ENCODE measurements around the gene SPOCK2.

The SPOCK2 gene

DNA sequence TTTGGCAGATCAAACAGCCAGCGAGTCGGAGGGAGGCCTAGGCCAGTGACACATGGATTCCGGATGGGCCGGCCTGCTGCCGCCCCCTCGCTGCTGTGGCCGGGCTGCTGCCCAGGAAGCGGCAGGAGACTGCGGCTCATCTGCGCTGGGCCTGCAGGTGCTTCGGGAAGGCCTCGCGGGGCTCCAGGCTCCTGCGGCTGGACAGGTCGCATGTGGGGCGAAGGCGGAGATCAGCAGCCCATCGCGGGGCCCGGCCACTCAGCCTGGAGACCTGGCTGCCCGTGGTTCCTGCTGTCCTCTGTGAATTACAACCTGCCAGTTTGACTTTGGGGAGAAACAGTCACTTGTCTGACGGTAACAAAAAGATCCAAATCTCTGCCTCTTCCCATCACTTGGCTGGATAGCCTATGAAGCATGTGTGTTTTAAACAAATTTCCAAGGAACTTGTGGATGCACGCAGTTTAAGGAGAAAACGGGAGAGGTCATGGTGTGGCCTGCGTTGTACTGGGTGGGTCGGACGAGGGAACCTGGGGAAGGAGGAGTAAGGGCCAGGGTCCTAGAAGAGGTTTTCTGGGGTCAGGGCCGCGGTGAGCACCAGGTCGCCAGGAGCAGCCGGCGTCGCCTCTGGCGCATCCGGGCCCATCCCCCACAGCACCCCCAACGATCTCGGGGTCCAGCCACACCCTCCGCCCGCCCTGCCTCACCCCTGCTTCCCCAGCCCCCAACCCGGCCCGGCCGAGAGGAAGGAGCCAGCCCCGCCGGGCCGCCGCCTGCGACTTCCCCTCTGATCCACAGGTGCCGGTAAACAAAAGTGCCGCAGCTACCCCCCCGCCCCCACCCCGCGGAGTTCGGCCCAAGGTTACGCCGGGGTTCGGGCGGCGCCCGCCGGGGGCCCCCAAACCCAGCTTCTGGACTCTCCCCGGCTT lies 1.6 kb downstream of the SPOCK2 start:
- no peak for DNase-seq

DNA sequence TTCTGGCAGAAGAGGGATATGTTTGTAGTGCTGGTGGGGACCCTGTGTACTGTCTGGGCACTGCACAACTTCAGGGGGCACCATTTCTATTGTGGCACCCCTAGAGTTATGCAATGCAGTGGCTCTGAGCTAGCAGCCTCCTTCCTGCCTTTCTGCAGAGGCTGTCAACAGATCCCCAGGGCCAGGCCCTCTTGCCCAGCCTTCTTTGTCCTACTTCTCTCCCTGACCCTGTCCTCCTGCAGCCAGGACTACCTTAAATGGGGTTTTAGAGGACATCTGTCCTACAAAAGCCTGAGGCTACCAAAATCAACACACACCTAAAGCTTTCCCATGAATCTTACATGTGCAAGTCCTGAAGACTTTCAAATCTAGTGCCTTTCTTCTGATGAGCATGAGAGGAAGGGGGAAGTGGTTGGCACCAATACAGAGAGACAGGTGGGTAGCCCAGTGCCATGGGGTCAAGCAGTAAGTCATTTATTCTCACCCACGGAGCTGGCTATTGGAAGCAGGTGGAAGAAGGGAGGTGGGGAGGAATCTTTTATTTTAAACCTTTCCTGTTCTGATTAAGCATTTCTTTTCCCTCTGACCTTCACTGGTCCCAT lies 2.4 kb downstream of the SPOCK2 start:
- no peak for DNase-seq

DNA sequence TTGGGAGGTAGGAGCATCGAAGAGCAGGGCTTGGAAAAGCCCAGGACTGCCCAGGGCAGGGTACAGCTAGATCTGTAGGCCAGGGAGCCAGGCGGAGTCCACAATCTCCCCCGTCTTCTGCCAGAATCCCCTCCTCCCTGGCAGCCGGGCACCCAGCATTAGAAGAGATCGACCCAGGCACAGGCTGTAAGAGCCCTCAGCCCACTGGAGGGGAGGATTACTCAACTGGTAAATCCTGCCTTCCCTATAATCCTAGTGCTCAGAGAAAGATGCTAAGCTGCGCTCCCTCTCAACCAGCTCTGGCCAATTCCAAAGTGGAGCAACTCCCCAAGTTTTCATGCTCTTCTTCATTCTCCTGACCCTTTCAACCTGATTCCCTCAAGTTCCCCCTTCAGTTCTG lies 3.2 kb downstream of the SPOCK2 start:
- no peak for DNase-seq

DNA sequence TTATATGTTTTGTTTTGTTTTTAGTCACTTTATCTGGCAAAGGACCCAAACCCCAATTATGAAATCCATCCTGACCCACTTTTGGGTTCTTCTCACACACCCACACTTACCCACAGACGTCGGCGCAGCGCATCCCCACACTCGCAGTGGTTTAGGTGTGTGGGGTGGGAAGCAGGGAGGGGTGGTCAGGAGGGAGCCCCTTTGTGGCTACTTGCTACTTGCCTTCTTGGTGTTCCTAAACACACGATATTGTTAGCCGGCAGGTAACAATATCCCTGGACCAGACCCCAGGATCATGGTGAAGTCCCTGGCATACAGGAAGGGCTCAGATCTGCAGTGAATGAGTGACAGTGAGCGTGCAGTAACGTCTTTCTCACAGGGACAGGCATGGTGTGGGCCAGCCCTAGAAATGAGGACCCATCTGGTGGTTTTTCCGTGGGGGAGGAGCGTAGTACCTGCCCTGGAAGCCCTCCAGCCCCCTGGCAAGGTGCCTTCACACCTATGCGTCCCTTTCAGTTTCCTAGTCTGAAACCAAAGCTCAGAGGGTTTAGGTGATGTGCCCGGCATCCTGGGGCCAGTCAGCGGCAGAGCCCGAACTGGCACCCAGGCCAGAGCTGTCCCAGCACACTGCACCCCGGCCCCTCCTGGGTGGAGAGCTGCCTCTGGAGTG lies 4.4 kb downstream of the SPOCK2 start:
- DNase-seq, result no peak

DNA sequence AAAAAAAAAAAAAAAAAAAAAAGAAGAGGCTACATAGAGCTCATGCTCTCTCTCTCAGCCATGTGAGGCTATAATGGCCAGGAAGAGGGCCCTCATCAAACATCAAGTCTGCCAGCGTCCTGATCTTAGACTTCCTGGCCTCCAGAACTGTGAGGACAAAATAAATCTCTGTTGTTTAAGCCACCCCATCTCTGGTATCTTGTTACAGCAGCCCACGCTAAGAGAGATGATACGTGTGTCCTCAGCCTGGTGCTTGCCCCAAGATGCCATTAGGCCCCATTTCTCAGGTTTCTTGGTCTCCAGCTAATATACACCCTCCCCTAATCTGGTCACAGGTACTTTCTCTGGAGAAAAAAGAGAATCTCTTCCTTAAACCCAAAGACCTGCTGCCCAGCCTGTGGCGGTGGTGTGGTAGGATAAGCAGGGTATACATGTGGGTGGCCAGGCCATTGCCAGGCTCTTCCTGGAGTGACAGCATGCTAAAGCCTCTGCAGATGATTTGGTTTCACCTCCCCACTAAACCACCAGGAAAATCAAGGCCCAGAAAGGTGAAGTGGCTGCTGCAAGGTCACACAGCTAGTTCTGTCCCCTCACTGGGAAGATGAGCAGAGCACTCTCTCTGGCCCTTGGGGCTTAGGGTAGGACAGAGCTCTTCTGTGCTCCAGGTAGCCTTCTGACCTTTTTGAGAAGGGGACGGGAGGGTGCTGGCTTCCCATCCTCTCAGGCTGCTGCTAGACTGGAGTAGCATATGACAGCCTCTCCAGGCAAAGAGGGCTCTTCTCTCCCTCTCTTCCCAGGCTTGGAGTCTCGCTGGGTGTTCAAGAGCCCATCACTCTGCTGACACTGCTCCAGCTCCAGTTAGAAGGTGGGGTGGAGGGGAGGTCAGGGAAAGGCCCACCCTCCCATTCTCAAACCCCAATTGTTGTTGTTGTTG lies 5.2 kb downstream of the SPOCK2 start:
- no peak for DNase-seq

DNA sequence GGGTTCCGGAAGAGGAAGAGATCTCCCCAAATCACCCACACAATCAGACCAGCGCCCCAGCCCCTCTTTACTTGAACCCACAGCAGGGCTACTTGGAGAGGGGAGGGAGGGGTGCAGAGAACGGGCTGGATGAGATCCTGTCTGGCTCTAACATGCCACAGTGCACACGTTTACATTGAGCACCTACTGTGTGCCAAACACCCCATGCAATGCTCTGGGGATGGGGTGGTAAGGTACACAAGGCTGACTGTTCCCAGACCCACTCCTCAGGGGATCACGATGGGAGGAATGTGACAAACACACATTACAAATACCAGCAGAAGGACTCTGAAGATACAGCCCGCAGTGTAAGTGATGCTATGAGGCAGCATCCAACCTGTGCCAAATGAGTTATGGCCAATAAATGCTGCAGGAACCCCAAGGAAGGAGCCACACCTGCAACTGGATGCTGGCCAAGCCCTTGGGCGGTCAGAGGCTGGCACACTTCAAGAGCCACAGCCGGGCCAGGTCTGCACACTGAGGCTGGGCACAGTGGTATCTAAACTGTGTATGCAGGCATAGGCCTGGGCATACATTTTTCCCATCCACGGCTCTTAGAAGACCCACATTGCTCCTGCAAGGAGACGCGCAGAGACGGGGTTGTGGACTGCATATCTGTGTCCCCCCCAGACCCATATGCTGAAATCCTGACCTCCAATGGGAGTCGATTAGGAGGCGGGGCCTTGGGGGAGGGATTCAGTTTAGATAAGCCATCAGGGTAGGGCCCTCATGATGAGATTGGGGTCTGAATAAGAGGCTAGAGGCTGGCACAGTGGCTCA lies 6.4 kb downstream of the SPOCK2 start:
- DNase-seq, result no peak

DNA sequence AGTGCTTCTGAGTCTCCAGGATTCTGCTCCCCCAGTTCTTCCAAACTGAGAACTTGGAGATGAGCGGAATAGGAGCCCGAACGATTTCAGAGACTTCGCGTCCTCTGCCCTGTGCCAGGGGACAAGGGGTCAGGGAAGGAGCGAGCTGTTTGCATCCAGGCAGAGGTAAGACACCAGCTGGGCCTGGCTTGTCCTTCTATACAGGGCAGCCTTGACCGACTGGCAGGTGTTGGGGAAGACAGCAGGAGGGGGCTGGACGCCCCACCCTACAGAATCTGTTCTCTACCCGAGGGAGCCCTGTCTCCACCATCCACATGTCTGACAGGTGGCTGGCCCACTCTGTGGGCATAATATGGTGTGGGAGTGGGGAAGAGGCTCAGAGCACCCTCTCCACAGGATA lies 7.1 kb downstream of the SPOCK2 start:
- no peak for DNase-seq

DNA sequence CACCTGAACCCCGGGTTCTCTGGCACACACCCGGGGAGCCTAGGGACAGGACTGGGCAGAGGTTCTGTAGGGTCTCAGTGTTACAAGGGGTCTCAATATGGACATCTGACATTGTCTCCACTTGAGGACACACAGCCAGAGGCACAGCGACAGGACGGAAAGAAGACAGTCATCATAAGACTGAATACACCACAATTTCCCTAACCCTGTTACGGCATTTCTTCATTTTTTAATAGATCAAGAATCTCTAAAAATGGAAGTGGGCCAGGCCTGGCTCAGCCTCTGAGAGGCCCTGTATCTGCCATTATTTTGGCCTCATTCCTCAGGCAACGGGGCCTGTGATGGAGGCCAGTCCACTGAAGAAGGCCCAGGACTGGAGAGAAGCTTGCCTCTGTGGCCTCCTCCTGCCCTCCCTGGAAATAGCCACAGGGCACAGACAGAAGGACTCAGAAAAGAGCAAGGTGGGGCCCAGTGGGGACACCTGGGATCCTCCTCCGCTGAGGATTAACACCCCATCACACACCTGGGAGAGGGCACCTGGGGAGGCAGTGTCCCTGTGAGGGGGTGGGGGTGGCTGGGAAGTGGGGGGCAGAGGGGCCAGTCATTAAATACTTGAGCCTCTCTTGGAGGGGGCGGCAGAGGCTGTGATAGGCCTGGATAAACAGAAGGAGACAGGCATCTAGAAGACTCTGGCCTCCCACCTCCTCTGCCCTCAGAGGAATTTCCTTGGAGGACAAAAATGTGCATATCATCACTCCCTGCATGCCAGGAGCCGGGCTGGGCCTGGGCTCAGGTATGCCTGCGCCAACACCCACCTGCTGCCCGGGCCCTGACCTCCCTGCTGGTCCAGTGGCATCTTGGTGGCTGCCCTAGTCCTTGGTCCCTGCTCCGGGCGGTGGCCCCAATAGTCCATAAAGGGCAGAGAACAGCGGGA lies 8.0 kb downstream of the SPOCK2 start:
- no peak for DNase-seq

DNA sequence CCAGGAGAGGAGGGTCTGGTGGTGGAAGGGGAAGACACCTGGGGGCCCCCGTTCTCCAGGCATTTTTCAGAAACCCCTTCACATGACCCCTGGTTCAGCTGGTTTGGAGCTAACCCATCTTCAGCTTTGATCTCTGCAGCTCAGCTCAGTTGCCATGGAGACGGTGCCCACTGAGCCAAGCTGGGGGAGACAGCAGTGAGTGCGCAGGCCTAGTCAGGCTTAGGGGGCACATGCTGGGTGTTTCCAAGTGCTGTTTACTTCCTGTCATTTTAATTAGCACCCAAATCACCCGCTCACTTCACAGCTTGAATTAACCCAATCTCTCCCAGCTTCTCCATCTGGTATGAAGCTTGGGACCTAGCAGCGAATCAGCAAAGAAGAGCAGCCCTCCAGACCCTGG lies 9.0 kb downstream of the SPOCK2 start:
- no peak for DNase-seq

DNA sequence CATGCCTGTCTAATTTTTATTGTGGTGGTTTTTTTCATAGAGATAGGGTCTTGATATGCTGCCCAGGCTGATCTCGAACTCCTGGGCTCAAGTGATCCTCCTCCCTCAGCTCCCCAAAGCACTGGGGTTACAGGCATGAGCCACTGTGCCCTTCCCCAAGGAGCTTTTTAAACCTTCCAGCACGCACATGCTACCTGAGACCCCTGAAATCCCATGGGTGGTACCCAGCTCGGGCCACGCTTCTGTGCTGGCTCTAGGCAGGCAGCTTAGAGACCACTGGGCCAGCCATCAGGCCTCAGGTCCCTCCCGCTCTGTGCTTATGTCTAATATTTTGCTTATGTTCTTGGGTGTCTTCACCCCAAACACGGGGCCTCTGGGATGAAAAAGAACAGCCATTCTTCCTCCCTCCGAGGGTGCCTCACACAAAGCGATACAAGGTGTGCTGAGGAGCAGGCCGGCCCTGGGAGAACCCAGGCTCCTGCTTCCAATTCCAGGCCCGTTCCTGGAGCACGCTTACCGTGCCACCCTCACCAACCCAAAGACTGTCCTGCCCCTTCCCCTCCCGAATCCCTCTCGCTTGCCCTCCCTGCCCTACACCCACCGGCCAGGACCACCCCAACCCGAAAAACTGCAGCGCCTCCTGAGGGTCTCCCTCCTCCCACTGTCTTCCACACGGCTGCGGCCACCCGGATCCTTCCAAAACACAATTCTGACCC lies 10.9 kb downstream of the SPOCK2 start:
- DNase-seq, result no peak

DNA sequence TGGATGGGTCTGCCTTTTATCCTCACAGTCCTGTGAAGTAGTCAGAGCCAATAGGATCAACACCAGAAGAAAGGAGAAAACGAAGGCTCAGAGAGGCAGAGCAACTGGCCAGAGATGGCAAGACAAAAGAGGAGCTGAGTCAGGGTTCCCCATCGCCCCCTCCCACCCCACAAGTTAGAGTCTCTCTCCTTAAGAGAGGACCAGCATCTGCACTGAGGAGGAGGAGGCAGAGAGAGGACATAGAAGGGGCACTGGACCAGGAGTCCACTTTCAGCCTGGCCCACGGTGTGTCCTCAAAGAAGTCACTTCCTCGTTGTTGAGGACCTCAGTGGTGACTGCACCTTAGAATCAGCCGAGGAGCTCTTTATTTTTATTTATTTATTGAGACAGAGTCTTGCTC lies 11.6 kb downstream of the SPOCK2 start:
- no peak for DNase-seq

DNA sequence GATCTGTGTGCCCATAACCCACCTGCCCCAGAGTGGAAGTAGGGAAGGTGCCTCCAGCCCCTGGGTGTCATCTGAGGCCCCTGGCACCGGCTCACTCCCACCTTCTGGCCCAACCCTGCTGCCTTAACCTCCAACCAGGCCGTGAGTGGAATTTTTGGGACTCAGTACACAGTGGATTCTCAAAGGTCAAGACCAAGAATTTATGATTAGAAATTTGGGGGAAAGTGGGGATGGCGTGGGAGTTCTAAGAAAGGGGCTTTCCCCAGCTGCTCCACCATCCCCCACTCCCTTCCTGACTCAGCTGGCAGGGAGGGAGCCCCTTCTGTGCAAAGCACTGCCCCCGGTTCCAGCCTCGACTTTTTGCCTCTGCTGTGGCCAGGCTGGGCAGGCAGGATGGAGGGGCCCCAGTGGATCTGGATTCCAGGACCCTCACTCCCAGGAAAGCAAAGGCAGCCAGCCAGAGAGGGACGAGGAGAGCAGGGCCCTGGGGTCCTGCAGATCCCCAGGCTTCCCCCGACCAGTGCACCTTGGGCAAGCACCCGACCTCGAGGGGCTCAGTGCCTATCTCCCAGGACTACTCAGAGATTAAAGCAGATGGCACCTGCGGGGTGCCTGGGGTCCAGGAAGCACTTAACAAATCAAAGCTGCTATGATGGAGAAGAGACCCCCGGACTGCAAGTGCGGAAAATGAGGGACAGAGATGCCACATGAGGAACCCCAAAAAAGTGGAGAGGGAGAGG lies 12.8 kb downstream of the SPOCK2 start:
- DNase-seq, result no peak

DNA sequence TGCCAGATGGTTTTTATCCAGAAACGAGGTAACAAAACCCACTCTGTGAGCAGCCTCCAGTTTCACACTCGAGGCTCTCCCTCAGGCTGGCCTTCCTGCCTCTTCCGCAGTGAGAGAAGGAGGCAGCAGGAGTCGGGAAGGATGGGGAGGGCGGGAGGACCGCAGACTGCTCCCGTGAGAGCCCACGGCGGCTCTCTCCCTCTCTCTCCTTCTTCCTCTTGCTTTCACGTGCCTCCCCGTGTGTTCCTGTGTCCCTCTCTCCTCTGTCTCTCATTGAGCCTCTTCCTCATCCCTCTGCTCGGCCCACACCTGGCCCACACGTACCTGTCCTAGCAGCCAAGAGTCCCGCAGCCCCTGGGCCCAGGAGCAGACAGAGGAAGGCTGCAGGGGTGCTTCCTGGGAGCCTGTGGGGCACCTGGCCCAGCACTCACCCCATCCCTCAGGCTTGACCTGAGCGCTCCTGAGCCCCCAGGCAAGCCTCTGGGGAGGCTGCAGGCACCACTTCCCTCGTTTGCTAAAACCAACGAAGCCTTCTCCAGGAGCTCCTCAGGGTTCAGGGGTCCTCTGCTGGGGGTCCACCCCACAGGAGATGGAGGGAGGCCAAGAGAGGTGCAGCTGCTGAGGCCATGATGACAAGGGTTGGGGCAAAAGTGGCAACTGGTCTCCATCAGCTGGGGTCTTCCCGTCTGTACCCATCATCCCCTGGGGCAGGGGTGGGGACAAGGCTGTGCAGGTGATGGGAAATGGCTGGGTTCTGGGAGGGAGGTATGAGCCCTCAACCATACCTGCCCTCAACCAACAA lies 13.6 kb downstream of the SPOCK2 start:
- no peak for DNase-seq

DNA sequence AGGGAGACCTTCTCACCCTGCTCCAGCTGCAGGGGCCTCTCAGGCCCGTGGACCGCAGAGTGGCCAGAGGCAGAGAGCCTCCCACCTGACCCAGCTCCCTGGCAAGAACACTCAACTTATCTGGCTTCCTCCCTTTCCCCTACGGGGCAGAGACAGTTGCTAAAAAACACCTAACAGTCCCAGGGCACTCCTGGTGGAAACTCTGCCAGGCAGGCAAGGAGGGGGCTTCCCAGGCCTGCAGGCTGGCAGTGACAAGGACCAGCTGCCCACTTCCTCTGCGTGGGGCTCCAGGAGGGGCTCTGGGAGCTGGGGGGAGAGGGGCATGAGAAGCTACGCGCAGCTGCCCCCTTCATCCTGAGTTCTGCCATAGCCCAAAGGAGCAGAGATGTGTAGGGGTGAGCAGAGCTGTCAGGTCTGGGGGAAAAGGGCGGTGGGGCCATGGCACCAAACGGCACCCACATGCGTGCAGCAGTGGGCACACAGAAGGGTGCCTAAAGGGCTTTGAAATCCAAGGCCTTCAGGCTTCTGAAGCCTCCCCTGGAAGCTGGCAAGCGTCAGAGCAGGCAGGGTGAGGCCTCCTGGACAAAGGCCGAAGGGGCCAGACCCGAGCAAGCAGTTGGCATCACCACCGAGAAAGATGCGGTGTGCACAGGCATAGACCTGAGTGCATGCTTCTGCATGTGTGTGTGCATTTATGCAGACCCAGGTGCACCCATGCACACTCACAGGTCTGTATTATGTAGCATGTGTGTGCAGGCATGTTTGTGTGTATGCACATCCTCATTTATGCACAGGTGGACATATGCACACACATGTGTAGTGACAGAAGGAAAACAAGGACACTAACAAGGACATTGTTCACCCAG lies 14.4 kb downstream of the SPOCK2 start:
- DNase-seq, result no peak

DNA sequence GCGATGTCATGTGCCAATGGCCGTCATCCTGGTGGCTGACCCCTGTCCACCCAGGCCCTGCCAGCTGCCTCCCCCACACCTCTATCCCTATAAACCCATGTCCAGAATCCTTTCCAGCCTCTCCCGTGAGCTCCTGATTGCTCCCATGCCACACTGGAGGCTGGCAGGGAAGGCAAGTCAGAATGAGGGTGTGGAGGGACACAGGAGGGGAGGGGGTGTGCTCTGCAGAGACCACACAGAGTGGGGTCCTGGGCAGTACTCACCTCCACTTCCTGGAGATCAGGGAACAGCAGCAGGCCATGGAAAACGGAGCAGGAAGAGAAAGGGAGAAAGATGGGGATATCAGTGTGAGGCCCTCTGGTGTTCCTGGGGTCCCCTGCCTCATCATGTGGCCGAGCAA lies 15.7 kb downstream of the SPOCK2 start:
- no peak for DNase-seq

DNA sequence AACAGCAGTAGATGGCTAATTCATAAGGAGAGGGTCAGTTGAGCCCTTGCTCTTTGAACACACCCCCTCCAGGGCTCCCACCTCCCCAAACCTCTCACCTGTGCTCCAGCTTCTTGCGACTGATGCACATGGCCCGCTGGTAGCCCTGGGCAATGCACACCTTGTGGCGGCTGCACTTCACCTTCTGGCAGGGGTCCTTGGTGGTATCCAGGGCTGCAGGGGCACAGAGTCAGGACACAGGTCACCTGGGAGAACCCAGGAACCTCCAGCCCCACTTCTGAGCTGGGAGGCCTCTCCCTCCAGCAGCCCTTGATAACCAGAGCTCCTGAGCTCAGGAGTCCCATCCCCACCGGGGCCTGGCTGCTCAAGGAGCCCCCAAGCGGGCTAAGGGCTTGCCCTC lies 16.3 kb downstream of the SPOCK2 start:
- DNase-seq, result no peak

DNA sequence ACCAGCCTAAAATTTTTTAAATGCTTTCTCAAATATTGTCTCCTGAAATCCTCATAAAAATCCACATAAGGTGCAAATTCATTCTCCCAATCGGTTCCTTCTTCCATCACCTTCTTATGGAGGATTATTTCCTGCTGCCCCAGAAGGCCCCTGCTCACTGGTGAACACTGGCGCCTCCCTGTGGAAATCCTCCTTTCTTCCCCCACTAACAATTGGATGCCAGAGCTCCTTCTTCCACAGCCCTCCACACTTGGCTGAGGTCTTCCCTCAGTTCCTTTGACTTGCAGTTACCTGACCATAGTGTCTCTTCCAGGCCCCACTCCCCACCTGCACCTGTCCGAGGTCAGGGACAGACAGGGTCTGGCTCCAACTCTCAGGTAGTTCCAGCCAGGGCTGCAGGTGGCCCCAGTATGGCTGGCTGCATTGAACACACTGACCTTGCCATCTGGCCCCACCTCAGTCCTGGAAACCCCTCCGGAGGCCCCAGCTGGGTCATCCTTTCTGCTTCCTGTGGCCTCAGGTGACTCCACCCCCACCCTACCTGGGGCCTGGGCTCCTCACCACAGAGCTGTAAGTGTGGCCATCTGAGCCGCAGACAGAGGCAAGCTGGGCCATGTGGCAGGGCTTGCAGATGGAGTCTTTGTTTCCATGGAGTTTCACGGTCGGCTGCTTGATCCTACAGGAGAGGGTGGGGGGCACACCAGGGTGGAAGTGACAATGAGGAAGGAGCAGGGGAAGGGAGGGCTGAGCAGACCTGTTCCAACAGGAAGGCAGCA lies 18.4 kb downstream of the SPOCK2 start:
- no peak for DNase-seq
